Panc1 (cell line): ENCODE measurements around the gene SLC2A4. TPM values are rescaled to one million over a fixed set of nuclear protein-coding genes. Genes with fewer than 3 reads are reported as not detected.

Source experiments
- ATAC-seq: fragments of 200-7000 bp; cut with Tn5 transposase; 2 replicates; pipeline ENCODE4 v1.9.1; 2020; ENCODE audit warnings: mild to moderate bottlenecking, moderate library complexity
- BruUV-seq: library from RNA; stranded (reverse); fragments of 400-500 nt; replicated peaks from 2 replicates; lab custom pipeline; 2021; lab: Mats Ljungman, UMichigan
- CTCF ChIA-PET: fragments of 300-600 bp; sonication (Branson Sonifier 250); formaldehyde crosslinking; loops from one replicate; lab custom pipeline; 2022; ENCODE audit warnings: antibody characterized with exemption; lab: Charles Lee
- POLR2A ChIA-PET: fragments of 300-600 bp; sonication (Branson Sonifier 250); formaldehyde crosslinking; loops from one replicate; lab custom pipeline; 2022; ENCODE audit warnings: antibody characterized with exemption; lab: Charles Lee
- DNase-seq: peaks from one replicate; pipeline ENCODE4 v3.0.0-alpha.2; 2010; ENCODE audit warnings: low read depth, low spot score
- H3K27ac ChIP-seq: 2 replicates; pipeline ENCODE4 v1.5.1; 2011; ENCODE audit warnings: mild to moderate bottlenecking, low read length, inconsistent platforms
- H3K27me3 ChIP-seq: fragments of 200-500 bp; sonication (Bioruptor generic); 2 replicates; pipeline ENCODE4 v1.6.0; 2014; ENCODE audit warnings: low read length, inconsistent platforms; ENCODE audit not compliant: control insufficient read depth, insufficient read depth
- H3K36me3 ChIP-seq: fragments of 200-500 bp; sonication (Bioruptor generic); 2 replicates; pipeline ENCODE4 v1.5.1; 2014; ENCODE audit warnings: inconsistent platforms, mild to moderate bottlenecking, low read length, moderate library complexity; ENCODE audit not compliant: control insufficient read depth, insufficient read depth
- H3K4me1 ChIP-seq: 2 replicates; pipeline ENCODE4 v1.5.1; 2011; ENCODE audit warnings: inconsistent platforms, mild to moderate bottlenecking, low read length, moderate library complexity; ENCODE audit not compliant: control insufficient read depth, insufficient read depth
- H3K4me3 ChIP-seq, 2 experiments: 2 replicates each; pipeline ENCODE4 v1.5.1; 2011 to 2012; ENCODE audit warnings: low read depth in 2 of 2, low read length in 2 of 2, mild to moderate bottlenecking in 2 of 2, inconsistent platforms in 1 of 2, moderate library complexity in 1 of 2
- H3K9me3 ChIP-seq: fragments of 200-500 bp; sonication (Bioruptor generic); 2 replicates; pipeline ENCODE4 v1.5.1; 2014; ENCODE audit warnings: low read depth, mild to moderate bottlenecking, inconsistent platforms, low read length, moderate library complexity; ENCODE audit not compliant: control insufficient read depth, insufficient read depth
- CTCF ChIP-seq: fragments of 450-650 bp; IDR thresholded peaks from 2 replicates; pipeline ENCODE4 v1.5.1; 2017; ENCODE audit warnings: mild to moderate bottlenecking
- POLR2AphosphoS5 ChIP-seq: IDR thresholded peaks from 2 replicates; pipeline ENCODE4 v1.6.1; 2012; ENCODE audit warnings: mild to moderate bottlenecking, low read depth, low read length, moderate library complexity
- REST ChIP-seq, 2 experiments: IDR thresholded peaks; 2 replicates each; pipeline ENCODE4 v1.6.1; 2011 to 2012; ENCODE audit warnings: low read depth in 2 of 2, control low read depth in 1 of 2, low read length in 1 of 2, mild to moderate bottlenecking in 1 of 2, moderate library complexity in 1 of 2; ENCODE audit not compliant: insufficient read depth in 1 of 2
- SIN3A ChIP-seq: IDR thresholded peaks from 2 replicates; pipeline ENCODE4 v1.6.1; 2012; ENCODE audit warnings: low read depth, mild to moderate bottlenecking, low read length, moderate library complexity, borderline replicate concordance; ENCODE audit not compliant: insufficient read depth
- TCF7L2 ChIP-seq: IDR thresholded peaks from 2 replicates; pipeline ENCODE4 v1.6.1; 2011; ENCODE audit warnings: mild to moderate bottlenecking, low read depth, low read length, inconsistent platforms
- in situ Hi-C: cut with HindIII; loops from 2 replicates; pipeline ENCODE4 v1.10.0; 2016; ENCODE audit warnings: low sequenced_read_pairs, low pct_unique_long_range_greater_than_20kb
- intact Hi-C: fragments of 100-400 bp; cut with micrococcal nuclease; formaldehyde crosslinking; loops from one replicate; pipeline ENCODE4 v1.10.0; 2022; ENCODE audit not compliant: unreplicated experiment
- total RNA-seq: library from RNA; stranded (reverse); gene quantifications from one replicate; pipeline ENCODE4 v1.2.1, GENCODE V29; 2021; ENCODE audit not compliant: unreplicated experiment

Gene SLC2A4
- total RNA-seq, 1 experiment from 2014 or later: 0.31 TPM

- H3K4me3 ChIP-seq: peak overlapping the region; percentile 86 to 92
- DNase-seq: no peak
- H3K27me3 ChIP-seq: no peaks in the 10 kb centered on the region
- in situ Hi-C loops: no loop called here
- POLR2A ChIA-PET: no interaction called here
- CTCF ChIA-PET: no interaction called here
- TF ChIP-seq REST (IDR thresholded peaks at IDR 0.05; ENCODE audit: insufficient read depth in 1 of 2, low read depth in 2 of 2, low read length in 1 of 2): no peak
- no peak for TF ChIP-seq CTCF
- no peak for TF ChIP-seq TCF7L2
- no peak for TF ChIP-seq SIN3A
- TF ChIP-seq POLR2AphosphoS5: no peak
- peaks cover 25% of the 10 kb centered on the region for H3K36me3 ChIP-seq
- peaks cover 42% of the 10 kb centered on the region for H3K4me1 ChIP-seq
- ATAC-seq: no peak
- no peaks in the 10 kb centered on the region for H3K9me3 ChIP-seq
- peak overlapping the region; percentile 11; the same call in 1 of the 2 replicates for H3K27ac ChIP-seq
- intact Hi-C loops: no loop called here
- BruUV-seq: no TSS peak
These were observed 28.1 kb downstream of the SLC2A4 start for GRCh38 chr17:7309628-7310027.

GRCh38 chr17:7311110-7311705 is 29.7 kb downstream of the SLC2A4 start:
- POLR2A ChIA-PET: no interaction called here
- in situ Hi-C loops (no loop called here), intact Hi-C loops (no loop called here)
- Histone ChIP-seq H3K36me3 (peaks cover 29% of the 10 kb centered on the region), H3K27ac (peak overlapping the region; percentile 11; the same call in 1 of the 2 replicates), H3K4me1 (peaks cover 42% of the 10 kb centered on the region), H3K4me3 (no peak overlapping the region), H3K9me3 (no peaks in the 10 kb centered on the region), H3K27me3 (no peaks in the 10 kb centered on the region)
- BruUV-seq: no TSS peak
- no peak for DNase-seq
- no peak for TF ChIP-seq TCF7L2
- ATAC-seq: no peak
- CTCF ChIA-PET: no interaction called here

GRCh38 chr17:7312432-7313087 is 31.0 kb downstream of the SLC2A4 start:
- TF ChIP-seq POLR2AphosphoS5: peak; percentile 43; the same call in 1 of the 2 replicates
- no peak for TF ChIP-seq REST (IDR thresholded peaks at IDR 0.05; ENCODE audit: insufficient read depth in 1 of 2, low read depth in 2 of 2, low read length in 1 of 2)
- DNase-seq (no peak), ATAC-seq (no peak)
- H3K27me3 ChIP-seq: no peaks in the 10 kb centered on the region
- CTCF ChIA-PET: interaction anchor here (0.8 to 1.3 kb wide), 2 partner anchors 17 to 32 kb away, joined by 3 to 13 read pairs; partner anchors contain the start of gene SLC2A4
- intact Hi-C loops: no loop called here
- H3K9me3 ChIP-seq: no peaks in the 10 kb centered on the region
- in situ Hi-C loops: no loop called here
- H3K36me3 ChIP-seq: peaks cover 29% of the 10 kb centered on the region
- H3K27ac ChIP-seq: peak overlapping the region; percentile 36; the same call in 1 of the 2 replicates
- peaks cover 42% of the 10 kb centered on the region for H3K4me1 ChIP-seq
- H3K4me3 ChIP-seq: no peak overlapping the region
- BruUV-seq: no TSS peak
- POLR2A ChIA-PET: interaction anchor here (0.5 to 1.9 kb wide), 4 partner anchors 17 to 819 kb away, joined by 3 to 5 read pairs (median 4); partner anchors contain the start of gene SLC2A4
